HG02870 (cell line): ENCODE data around the gene PDE7B.
"Not testable (repeated sequence)": the region's sequence is repeated elsewhere in the genome, so short reads cannot be mapped to it uniquely, and the experiment has no call there.

Source experiments
- ATAC-seq: cut with Tn5 transposase; IDR thresholded peaks from one replicate; pipeline ENCODE4 v1.9.1; 2021; ENCODE audit warnings: mild to moderate bottlenecking, moderate library complexity; ENCODE audit not compliant: unreplicated experiment

PDE7B gene

DNA sequence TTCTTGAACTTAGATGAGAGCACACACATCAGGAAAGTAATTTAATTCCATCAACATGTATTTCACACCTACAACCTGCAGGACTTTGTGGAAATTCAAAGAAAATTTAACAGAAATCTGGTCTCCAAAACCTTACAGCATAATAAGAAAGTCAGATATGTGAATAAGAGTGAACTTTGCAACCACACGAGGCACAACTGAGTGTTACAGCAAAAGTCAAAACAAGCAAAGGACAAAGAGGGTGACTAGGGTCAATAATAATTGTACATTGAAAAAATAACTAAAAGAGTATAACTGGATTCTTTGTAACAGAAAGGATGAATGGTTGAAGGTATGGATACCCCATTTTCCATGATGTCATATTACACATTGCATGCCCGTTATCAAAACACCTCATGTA is 284.8 kb downstream of the PDE7B start:
- ATAC-seq: no peak

DNA sequence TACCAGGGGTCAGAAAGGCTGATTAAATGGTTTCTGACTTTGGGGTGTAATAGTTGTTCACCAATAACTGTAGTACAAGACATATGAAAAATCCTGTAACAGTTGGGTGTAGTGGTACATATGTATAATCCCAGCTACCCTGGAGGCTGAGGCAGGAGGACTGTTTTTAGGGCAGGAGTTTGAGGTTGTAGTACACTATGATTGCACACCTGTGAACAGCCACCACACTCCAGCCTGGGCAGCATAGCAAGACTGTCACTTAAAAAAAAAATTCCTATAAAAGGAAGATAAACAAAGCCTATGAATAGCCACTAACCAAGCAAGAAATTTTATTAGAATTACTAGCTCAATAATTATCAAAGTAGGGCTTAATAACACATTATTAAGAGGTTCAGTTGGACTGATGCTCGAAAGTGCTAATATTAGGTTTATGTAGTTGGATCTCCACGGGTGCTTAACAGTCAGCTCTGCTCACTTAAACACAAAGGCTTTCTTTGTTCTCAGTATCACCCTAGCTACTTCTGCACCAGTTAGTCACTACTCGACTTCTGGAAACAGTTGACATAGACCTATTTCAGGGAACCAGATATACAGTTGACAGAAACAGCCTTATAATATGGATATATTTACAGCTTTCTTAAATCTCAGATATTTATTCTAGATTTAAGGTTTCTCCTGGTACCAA is 285.6 kb downstream of the PDE7B start:
- no peak for ATAC-seq

DNA sequence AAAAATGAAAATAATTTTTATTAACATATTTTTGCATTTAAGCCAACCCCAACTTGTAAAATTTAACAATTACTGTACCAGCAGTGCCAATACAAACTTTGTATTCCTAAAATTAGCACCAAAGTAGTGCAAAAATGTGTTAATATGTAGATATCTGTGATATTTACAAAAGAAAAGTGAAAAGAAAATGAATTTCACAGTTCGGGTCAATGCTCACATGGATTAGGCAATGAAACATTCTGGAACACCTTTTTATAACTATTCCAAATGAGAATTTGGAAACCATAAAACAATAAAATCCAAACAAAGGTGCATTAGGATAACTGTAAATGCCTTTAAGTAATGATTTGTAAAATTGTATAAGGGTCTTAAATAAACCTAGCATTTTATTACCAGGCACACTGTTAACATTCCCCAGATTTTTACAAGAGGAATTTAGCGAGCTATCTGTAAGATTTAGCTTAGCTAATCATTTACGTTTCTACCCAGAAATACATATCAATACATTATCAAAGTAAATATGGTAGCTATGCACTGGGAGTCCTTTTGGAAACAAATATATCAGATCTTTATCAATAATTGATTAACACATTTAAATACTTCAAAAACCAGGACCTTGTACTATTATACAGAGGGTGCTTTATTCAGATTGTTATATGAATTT is 286.4 kb downstream of the PDE7B start:
- ATAC-seq: no peak

DNA sequence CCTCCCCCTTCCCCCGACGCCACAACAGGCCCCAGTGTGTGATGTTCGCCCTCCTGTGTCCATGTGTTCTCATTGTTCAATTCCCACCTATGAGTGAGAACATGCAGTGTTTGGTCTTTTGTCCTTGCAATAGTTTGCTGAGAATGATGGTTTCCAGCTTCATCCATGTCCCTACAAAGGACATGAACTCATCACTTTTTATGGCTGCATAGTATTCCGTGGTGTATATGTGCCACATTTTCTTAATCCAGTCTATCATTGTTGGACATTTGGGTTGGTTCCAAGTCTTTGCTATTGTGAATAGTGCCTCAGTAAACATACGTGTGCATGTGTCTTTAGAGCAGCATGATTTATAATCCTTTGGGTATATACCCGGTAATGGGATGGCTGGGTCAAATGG is 287.6 kb downstream of the PDE7B start:
- not testable (repeated sequence) for ATAC-seq

DNA sequence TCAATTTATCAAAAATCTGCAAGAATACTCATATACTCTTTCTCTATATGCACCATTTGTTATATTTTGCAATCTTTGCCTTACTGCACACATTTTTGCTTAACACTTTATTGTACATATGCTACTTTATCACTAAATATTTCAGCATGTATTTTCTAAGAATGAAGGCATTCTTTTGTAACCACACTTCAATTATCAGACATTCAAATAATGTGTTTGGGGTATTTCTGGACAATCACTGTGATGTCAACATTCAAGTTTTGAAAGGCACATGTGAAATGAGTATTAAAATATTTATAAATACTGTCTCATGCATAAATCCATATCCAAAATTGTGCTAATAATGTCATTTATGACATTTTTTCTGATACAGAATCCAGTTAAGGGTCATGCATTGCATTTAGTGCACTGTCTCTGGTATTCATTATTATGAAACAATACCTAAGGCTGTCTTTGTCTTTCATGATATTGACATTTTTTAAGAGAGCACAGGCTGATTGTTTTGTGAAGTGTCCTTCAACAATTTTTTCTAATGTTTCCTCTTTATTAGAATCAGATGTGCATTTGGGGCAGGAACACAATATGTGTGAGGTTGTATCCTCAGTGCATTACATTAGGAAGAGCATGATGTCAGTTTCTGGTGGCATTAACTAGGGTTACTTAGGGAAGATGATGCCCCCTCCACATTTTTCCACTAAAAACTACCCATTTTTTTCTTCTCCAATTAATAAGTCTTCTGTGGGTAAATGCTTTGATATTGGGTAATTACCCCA is 292.9 kb downstream of the PDE7B start:
- ATAC-seq: no peak

DNA sequence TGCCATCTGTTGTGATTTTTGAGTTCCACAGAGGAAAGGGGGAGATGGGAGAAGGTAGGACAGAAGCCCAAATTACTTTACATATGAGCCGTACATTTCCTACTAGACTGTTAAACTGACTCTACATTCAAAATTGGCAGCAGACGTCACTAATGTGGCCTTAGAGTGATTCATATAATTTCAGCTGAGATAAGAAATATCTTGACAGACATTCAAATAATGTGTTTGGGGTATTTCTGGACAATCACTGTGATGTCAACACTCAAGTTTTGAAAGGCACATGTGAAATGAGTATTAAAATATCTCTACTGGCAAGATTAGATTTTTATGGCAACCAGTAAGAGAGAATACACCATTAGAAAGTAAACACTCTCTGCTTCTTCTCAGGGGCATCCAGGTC is 294.6 kb downstream of the PDE7B start:
- ATAC-seq: no peak

DNA sequence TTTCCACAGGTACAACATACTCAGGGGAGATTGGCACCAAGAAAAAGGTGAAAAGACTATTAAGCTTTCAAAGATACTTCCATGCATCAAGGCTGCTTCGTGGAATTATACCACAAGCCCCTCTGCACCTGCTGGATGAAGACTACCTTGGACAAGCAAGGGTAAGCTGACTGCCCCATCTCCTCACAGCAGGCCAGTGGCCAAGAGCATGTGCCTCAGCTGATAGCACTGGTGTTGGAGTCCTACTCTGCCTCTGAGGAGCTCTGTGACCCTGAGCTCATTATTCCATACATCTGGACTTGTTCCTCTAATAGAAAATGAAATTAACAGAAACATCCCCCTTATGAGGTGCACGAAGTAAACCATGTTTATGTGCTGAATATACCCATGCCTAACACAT is 295.8 kb downstream of the PDE7B start:
- no peak for ATAC-seq

DNA sequence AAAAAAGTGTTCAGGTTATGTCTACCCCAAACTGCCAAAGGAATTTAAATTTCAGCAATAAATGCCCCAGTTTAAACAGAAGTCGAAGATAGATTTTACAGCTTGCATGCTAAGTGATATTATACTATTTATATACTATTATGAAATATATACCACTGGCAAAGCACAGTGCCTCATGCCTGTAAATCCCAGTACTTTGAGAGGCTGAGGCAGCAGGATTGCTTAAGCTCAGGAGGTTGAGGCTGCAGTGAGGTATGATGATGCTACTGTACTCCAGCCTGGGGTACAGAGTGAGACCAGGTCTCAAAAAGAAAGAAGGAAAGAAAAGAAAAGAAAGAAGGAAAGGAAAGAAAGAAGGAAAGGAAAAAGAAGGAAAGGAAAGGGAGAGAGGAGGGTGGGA is 296.6 kb downstream of the PDE7B start:
- no peak for ATAC-seq

DNA sequence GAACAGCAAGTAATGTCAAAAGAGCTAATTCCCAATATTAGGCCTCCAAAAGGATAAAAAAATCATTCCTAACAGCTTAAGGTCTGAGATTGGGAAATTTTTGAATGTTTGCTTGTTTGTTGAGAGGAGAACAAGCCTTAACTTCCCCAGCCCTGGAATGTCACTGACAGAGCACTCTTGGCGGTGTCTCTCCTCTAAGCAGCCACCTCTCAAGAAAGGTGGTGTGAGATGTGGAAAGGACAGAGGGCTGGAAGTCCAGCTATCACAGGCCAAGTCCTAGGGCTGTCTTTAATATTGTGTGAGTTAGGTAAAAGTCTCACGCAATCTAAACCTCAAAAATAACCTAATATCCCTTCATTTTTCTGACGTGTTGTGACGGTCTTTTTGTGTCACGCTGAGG is 297.0 kb downstream of the PDE7B start:
- ATAC-seq: no peak

DNA sequence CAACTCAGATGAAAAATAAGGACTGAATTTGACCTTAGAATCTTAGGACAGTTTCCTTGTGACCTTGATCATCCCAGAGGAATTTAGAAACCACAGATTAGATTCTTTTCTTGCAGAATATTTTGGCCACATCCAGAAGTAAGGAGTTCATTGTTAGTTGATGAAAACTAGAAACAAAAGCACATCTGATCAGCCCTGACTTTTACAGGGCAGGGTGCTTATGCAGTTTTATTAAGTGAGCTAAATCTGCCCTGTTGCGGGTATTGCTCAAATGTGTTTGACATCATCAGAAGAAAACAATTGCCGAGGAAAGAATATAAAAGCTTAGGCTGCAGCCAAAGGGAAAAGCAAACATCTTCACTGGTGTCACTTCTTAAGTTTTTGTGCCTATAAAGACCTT is 297.8 kb downstream of the PDE7B start:
- ATAC-seq: no peak

DNA sequence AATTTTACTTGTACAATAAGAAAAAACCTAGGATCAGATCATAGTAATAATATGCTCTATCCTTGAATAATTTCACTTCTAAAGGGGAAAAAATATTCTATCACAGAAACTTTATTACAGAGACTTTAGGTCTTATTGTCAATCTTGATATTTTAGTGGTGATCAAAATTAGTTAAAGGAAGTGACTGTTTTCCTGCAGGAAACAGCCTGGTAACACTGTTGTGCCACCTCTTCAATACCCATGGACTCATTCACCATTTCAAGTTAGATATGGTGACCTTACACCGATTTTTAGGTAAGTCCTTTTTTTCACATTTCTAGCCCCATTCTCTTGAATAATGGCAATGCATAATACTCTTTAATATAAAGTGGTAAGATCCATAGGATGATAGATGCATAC is 299.5 kb downstream of the PDE7B start:
- ATAC-seq: no peak

DNA sequence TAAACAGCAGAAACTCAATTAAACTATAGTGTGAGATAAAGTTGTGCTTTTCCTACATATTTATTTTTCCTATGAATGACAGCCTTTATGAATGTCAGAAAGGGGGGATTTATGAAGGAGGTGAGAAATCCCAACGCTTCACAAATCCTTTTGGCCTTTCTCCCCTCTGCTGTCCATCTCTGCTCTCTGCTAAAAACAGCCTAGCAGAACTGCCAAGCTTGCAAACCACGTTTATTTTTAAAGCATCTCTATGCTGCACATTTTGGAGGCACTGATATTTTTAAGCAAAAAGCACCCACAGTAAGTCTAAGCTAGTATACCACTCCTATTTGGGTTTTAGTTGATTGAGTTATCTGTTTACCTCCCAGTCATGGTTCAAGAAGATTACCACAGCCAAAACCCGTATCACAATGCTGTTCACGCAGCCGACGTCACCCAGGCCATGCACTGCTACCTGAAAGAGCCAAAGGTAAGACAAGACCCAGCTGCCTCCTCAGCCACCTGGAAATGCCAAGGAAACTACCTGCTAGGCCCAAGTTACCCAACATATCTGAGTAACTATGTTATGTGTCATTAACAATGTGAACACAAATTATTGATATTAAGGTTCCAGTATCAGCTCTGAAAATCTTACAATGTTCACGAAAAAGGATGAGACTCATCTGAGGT is 302.3 kb downstream of the PDE7B start:
- ATAC-seq: no peak

DNA sequence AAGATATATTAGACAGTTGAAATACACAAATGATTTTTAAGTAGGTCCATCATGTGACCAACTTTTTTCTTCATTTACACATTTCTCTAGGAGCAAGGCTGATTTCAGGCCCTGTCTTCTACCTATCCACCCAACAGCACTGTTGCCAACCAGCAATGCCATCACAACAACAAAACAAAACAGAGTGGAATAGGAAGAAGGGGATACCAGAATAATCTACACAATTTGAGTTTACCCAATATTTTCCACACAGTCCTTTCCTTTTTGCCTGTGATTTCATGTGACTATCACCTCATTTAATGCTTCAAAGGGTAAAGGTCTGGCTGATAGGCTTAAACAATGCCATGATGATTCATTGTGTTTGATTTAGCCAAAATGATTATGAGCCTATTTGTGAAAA is 303.7 kb downstream of the PDE7B start:
- ATAC-seq: no peak

DNA sequence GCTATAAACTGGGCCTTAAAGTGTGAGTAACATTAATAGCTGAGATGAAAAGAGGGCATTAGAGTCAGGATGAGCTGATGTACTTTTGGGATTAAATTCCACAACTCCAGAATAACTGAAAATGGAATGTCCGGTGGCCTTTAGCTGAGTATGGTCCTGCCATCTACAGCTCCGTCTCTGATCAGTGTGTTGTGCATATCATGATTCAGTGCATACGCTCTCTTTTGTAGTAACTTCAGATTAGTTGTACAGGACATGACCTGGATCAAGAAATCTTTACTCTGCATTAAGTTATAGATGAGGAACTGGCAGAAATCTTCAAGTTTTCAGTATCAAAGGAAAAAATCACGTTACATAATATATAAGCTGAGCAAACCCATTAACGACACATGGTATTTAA is 306.2 kb downstream of the PDE7B start:
- no peak for ATAC-seq

DNA sequence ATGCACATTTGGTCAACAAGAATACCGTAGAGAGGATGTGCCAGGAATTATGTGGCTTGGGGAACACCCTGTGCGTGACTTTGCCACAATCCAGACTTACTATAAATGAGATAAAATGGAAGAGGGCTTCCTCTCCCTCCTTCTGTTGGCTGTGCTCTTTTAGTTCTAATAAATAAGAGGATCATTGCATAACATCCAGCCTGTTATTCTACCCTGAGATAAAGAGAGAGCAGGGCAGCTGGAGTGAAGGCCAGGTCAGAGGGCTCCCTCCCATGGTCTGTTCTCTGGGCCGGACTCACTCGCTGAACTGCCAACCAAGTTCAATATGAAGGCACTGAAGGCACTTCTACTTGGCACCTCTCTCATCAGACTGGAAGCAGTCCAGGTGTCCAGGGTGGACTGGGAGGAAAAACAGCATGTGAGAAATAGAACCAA is 306.9 kb downstream of the PDE7B start:
- no peak for ATAC-seq

DNA sequence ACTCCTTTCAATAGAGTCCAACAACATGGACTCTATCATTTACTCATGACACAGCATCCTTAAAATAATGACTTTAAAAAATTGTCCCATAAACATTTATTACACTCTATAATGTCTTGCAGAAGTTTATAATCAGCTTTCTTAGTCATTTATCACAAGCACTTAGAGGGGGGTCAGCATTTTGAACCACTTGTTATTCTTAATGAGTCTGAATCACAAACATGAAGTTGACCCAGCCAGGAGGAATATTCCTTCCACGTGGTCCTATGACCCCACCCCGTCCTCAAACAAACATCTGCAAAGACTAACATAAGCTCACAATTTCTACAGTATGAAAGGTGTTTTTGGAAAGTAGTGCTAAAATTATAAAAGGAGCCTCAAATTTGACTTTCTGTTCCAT is 307.5 kb downstream of the PDE7B start:
- ATAC-seq: no peak

DNA sequence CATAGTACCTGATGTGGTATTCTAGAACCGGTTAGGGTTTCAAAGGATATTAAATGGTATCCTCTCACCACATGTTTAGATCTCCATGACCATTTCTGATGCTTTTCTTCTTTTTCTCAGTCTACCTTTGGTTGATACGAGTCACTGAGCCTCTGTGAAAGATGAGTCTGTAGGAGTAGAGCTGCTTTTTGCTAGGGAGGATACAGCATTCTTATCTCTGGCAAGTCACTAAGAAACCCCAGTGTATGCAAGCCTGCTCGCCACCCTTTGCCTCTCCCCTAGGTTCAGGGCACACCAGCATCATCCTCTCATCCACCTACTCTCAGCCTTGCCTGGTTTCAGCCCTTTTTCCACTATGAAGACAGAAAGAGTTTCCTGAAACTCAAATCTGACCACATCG is 308.7 kb downstream of the PDE7B start:
- no peak for ATAC-seq

DNA sequence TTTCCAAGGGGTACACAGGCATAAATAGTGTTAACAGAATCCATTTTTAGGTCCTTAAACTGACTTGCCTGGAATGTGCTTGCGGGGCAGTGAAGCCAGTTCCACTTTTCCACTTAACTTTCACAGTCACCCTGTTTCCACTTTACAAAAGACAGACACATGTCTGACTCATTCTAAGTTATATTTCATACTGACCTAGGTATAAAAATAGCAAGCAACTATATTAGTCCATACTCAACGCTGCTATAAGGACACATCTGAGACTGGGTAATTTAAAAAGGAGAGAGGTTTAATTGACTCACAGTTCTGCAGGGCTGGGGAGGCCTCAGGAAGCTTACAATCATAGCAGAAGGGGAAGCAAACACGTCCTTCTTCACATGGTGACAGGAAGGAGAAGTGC is 310.4 kb downstream of the PDE7B start:
- no peak for ATAC-seq

DNA sequence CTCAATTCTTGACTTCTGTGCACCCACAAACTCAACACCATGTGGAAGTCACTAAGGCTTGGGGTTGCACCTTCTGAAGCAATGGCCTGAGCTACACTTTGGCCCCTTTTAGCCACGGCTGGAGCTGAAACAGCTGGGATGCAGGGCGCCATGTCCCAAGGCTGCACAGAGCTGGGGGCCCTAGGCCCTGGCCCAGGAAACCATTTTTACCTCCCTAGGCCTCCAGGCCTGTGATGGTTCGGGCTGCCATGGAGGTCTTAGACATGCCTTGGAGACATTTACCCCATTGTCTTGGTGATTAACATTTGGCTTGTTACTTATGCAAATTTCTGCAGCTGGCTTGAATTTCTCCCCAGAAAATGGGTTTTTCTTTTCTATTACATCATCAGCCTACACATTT is 311.8 kb downstream of the PDE7B start:
- ATAC-seq: no peak

DNA sequence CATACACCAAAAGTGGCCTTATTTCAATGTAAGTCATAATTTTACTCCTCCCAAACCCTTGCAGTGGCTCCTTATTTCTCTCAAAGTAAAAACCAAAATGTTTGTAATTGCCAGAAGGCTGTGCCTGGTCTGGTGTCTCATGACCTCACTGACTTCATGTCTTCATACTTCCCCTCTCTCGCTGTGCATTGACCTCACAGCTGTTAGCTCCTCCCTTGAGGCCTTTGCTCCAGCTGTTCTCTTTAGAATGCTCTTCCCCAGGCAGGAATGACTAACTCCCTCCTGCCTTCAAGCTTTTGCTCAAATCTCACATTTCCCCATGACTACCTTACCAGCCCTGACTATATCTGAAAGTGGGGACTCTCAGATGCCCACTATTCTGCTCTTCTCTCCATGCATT is 315.3 kb downstream of the PDE7B start:
- no peak for ATAC-seq

DNA sequence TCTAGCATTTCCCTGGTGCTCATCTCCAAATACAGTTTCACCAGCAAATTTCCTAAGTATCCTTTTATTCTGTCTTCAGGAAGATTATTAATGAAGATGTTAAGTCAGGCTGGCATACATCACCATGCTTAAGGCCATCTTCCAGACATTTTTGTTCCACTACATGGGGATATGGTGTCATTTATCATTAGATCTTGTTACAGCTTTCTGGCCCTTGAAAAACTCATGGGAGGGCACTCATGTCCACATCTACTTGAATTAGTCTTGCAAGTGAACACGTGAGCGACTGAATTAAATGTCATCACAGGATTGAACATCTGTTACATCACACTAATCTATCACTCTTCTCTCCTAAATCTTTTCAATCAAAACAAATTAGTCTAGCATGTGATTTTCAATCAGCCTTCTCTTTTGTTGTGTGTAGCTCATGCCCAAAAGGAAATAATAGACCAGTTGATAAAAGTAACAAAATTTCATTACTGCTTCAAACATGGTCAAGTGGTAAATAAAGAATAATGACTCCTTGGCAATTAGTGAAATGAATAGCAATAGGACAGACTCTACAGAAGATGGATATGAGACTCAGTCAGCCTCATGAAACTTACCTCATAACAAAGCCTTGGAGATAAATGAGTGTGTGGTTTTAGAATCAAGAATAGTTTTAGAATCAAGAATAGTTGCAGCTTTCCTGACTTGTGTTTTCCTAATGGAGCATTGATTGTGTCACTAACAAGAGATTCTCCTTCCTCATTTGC is 318.1 kb downstream of the PDE7B start:
- no peak for ATAC-seq
